ENCODE results near the gene ADGRV1.

Gene ADGRV1

GRCh38 chr5:91092859-91093783, 534.5 kb downstream of the ADGRV1 start:
- Histone ChIP-seq H3K9me3 (ENCODE audit: control insufficient read depth in 1 of 2, low read length in 2 of 2) (no peaks in the 10 kb centered on the region), H3K4me1 (ENCODE audit: control insufficient read depth in 1 of 2, insufficient read depth in 2 of 2, low read length in 2 of 2) (peaks cover 0 to 2% of the 10 kb centered on the region in 2 donors), H3K4me3 (ENCODE audit: low read depth in 1 of 2, low read length in 2 of 2) (no peak overlapping the region), H3K36me3 (ENCODE audit: control insufficient read depth in 1 of 2, insufficient read depth in 2 of 2, low read length in 2 of 2) (no peaks in the 10 kb centered on the region), H3K27ac (ENCODE audit: low read length) (no peak overlapping the region), H3K27me3 (ENCODE audit: low read depth, low read length) (no peaks in the 10 kb centered on the region)

- Histone ChIP-seq H3K4me3 (ENCODE audit: low read depth in 1 of 2, low read length in 2 of 2) (no peak overlapping the region), H3K4me1 (ENCODE audit: control insufficient read depth in 1 of 2, insufficient read depth in 2 of 2, low read length in 2 of 2) (peaks cover 0 to 6% of the 10 kb centered on the region in 2 donors), H3K9me3 (ENCODE audit: control insufficient read depth in 1 of 2, low read length in 2 of 2) (no peaks in the 10 kb centered on the region), H3K27ac (ENCODE audit: low read length) (no peak overlapping the region), H3K36me3 (ENCODE audit: control insufficient read depth in 1 of 2, insufficient read depth in 2 of 2, low read length in 2 of 2) (no peaks in the 10 kb centered on the region), H3K27me3 (ENCODE audit: low read depth, low read length) (no peaks in the 10 kb centered on the region)
Measured at GRCh38 chr5:91095313-91095712, 536.7 kb downstream of the ADGRV1 start.

- no peaks in the 10 kb centered on the region for H3K36me3 ChIP-seq (ENCODE audit: control insufficient read depth in 1 of 2, insufficient read depth in 2 of 2, low read length in 2 of 2)
- no peaks in the 10 kb centered on the region for H3K9me3 ChIP-seq (ENCODE audit: control insufficient read depth in 1 of 2, low read length in 2 of 2)
- peaks cover 0 to 6% of the 10 kb centered on the region in 2 donors for H3K4me1 ChIP-seq (ENCODE audit: control insufficient read depth in 1 of 2, insufficient read depth in 2 of 2, low read length in 2 of 2)
- H3K27me3 ChIP-seq (ENCODE audit: low read depth, low read length): no peaks in the 10 kb centered on the region
- no peak overlapping the region for H3K27ac ChIP-seq (ENCODE audit: low read length)
- no peak overlapping the region for H3K4me3 ChIP-seq (ENCODE audit: low read depth in 1 of 2, low read length in 2 of 2)
Measured at GRCh38 chr5:91095786-91096385, 537.3 kb downstream of the ADGRV1 start.

GRCh38 chr5:91098541-91098940, 539.9 kb downstream of the ADGRV1 start:
- Histone ChIP-seq H3K4me3 (ENCODE audit: low read depth in 1 of 2, low read length in 2 of 2) (no peak overlapping the region), H3K36me3 (ENCODE audit: control insufficient read depth in 1 of 2, insufficient read depth in 2 of 2, low read length in 2 of 2) (no peaks in the 10 kb centered on the region), H3K9me3 (ENCODE audit: control insufficient read depth in 1 of 2, low read length in 2 of 2) (no peaks in the 10 kb centered on the region), H3K4me1 (ENCODE audit: control insufficient read depth in 1 of 2, insufficient read depth in 2 of 2, low read length in 2 of 2) (peaks cover 0 to 10% of the 10 kb centered on the region in 2 donors), H3K27me3 (ENCODE audit: low read depth, low read length) (no peaks in the 10 kb centered on the region), H3K27ac (ENCODE audit: low read length) (no peak overlapping the region)

- Histone ChIP-seq H3K27me3 (ENCODE audit: low read depth, low read length) (no peaks in the 10 kb centered on the region), H3K4me3 (ENCODE audit: low read depth in 1 of 2, low read length in 2 of 2) (no peak overlapping the region), H3K27ac (ENCODE audit: low read length) (no peak overlapping the region), H3K9me3 (ENCODE audit: control insufficient read depth in 1 of 2, low read length in 2 of 2) (no peaks in the 10 kb centered on the region), H3K4me1 (ENCODE audit: control insufficient read depth in 1 of 2, insufficient read depth in 2 of 2, low read length in 2 of 2) (peaks cover 0 to 11% of the 10 kb centered on the region in 2 donors), H3K36me3 (ENCODE audit: control insufficient read depth in 1 of 2, insufficient read depth in 2 of 2, low read length in 2 of 2) (no peaks in the 10 kb centered on the region)
Measured at GRCh38 chr5:91101600-91102379, 543.2 kb downstream of the ADGRV1 start.

GRCh38 chr5:91103353-91104061, 544.9 kb downstream of the ADGRV1 start:
- Histone ChIP-seq H3K4me1 (ENCODE audit: control insufficient read depth in 1 of 2, insufficient read depth in 2 of 2, low read length in 2 of 2) (peaks cover 0 to 6% of the 10 kb centered on the region in 2 donors), H3K4me3 (ENCODE audit: low read depth in 1 of 2, low read length in 2 of 2) (no peak overlapping the region), H3K36me3 (ENCODE audit: control insufficient read depth in 1 of 2, insufficient read depth in 2 of 2, low read length in 2 of 2) (no peaks in the 10 kb centered on the region), H3K9me3 (ENCODE audit: control insufficient read depth in 1 of 2, low read length in 2 of 2) (no peaks in the 10 kb centered on the region), H3K27me3 (ENCODE audit: low read depth, low read length) (no peaks in the 10 kb centered on the region), H3K27ac (ENCODE audit: low read length) (no peak overlapping the region)

- Histone ChIP-seq H3K9me3 (ENCODE audit: control insufficient read depth in 1 of 2, low read length in 2 of 2) (no peaks in the 10 kb centered on the region), H3K4me1 (ENCODE audit: control insufficient read depth in 1 of 2, insufficient read depth in 2 of 2, low read length in 2 of 2) (peaks cover 0 to 5% of the 10 kb centered on the region in 2 donors), H3K27me3 (ENCODE audit: low read depth, low read length) (no peaks in the 10 kb centered on the region), H3K36me3 (ENCODE audit: control insufficient read depth in 1 of 2, insufficient read depth in 2 of 2, low read length in 2 of 2) (no peaks in the 10 kb centered on the region), H3K27ac (ENCODE audit: low read length) (no peak overlapping the region), H3K4me3 (ENCODE audit: low read depth in 1 of 2, low read length in 2 of 2) (no peak overlapping the region)
Measured at GRCh38 chr5:91104062-91104448, 545.5 kb downstream of the ADGRV1 start.

- Histone ChIP-seq H3K27ac (ENCODE audit: low read length) (no peak overlapping the region), H3K4me1 (ENCODE audit: control insufficient read depth in 1 of 2, insufficient read depth in 2 of 2, low read length in 2 of 2) (peaks cover 0 to 21% of the 10 kb centered on the region in 2 donors), H3K27me3 (ENCODE audit: low read depth, low read length) (no peaks in the 10 kb centered on the region), H3K36me3 (ENCODE audit: control insufficient read depth in 1 of 2, insufficient read depth in 2 of 2, low read length in 2 of 2) (no peaks in the 10 kb centered on the region), H3K4me3 (ENCODE audit: low read depth in 1 of 2, low read length in 2 of 2) (no peak overlapping the region), H3K9me3 (ENCODE audit: control insufficient read depth in 1 of 2, low read length in 2 of 2) (no peaks in the 10 kb centered on the region)
Measured at GRCh38 chr5:91106842-91107511, 548.4 kb downstream of the ADGRV1 start.

- Histone ChIP-seq H3K36me3 (ENCODE audit: control insufficient read depth in 1 of 2, insufficient read depth in 2 of 2, low read length in 2 of 2) (no peaks in the 10 kb centered on the region), H3K27me3 (ENCODE audit: low read depth, low read length) (no peaks in the 10 kb centered on the region), H3K9me3 (ENCODE audit: control insufficient read depth in 1 of 2, low read length in 2 of 2) (no peaks in the 10 kb centered on the region), H3K4me1 (ENCODE audit: control insufficient read depth in 1 of 2, insufficient read depth in 2 of 2, low read length in 2 of 2) (peaks cover 0 to 28% of the 10 kb centered on the region in 2 donors), H3K4me3 (ENCODE audit: low read depth in 1 of 2, low read length in 2 of 2) (no peak overlapping the region), H3K27ac (ENCODE audit: low read length) (no peak overlapping the region)
Measured at GRCh38 chr5:91109634-91110033, 551.0 kb downstream of the ADGRV1 start.

- Histone ChIP-seq H3K4me1 (ENCODE audit: control insufficient read depth in 1 of 2, insufficient read depth in 2 of 2, low read length in 2 of 2) (peaks cover 0 to 35% of the 10 kb centered on the region in 2 donors), H3K27ac (ENCODE audit: low read length) (peak overlapping the region; percentile 70), H3K36me3 (ENCODE audit: control insufficient read depth in 1 of 2, insufficient read depth in 2 of 2, low read length in 2 of 2) (no peaks in the 10 kb centered on the region), H3K27me3 (ENCODE audit: low read depth, low read length) (no peaks in the 10 kb centered on the region), H3K9me3 (ENCODE audit: control insufficient read depth in 1 of 2, low read length in 2 of 2) (no peaks in the 10 kb centered on the region), H3K4me3 (ENCODE audit: low read depth in 1 of 2, low read length in 2 of 2) (peak overlapping the region in 1 of 2 donors; percentile 2)
Measured at GRCh38 chr5:91110686-91111085, 552.1 kb downstream of the ADGRV1 start.
